GM19099 (cell line): ENCODE measurements around the gene OAS3.

ENCODE experiments used
- POLR2A ChIP-seq: IDR thresholded peaks from 3 replicates; pipeline ENCODE4 v1.6.1; 2011; ENCODE audit warnings: low read depth; ENCODE audit not compliant: insufficient read length; ENCODE audit errors: extremely low read depth

The OAS3 gene

GRCh38 chr12:112937741-112938719 is at the start of gene OAS3:
Gene OAS3, plus strand, starts transcription at chr12:112938474. Its CDS starts 57 bp downstream, at chr12:112938531.
- TF ChIP-seq POLR2A: peak; percentile 78

GRCh38 chr12:112891093-112892024 is 46.9 kb upstream of the OAS3 start:
- no peak for TF ChIP-seq POLR2A

- no peak for TF ChIP-seq POLR2A
Measured at GRCh38 chr12:112892856-112893255, 45.4 kb upstream of the OAS3 start.

- no peak for TF ChIP-seq POLR2A
Measured at GRCh38 chr12:112894128-112894527, 44.1 kb upstream of the OAS3 start.

GRCh38 chr12:112898380-112898779 is 39.9 kb upstream of the OAS3 start:
- TF ChIP-seq POLR2A: no peak

GRCh38 chr12:112900298-112901145 is 37.8 kb upstream of the OAS3 start:
- no peak for TF ChIP-seq POLR2A

- TF ChIP-seq POLR2A: no peak
Measured at GRCh38 chr12:112901271-112901670, 37.0 kb upstream of the OAS3 start.

- TF ChIP-seq POLR2A: no peak
Measured at GRCh38 chr12:112904571-112904970, 33.7 kb upstream of the OAS3 start.

- no peak for TF ChIP-seq POLR2A
Measured at GRCh38 chr12:112905451-112906089, 32.7 kb upstream of the OAS3 start.

- TF ChIP-seq POLR2A: peak; percentile 89
Measured at GRCh38 chr12:112906712-112907414, 31.4 kb upstream of the OAS3 start, which contains the start of gene OAS1. Gene OAS1, plus strand, starts transcription at chr12:112906962. Its CDS starts 78 bp downstream, at chr12:112907040.

GRCh38 chr12:112907415-112908157 is 30.7 kb upstream of the OAS3 start:
- peak; percentile 44 for TF ChIP-seq POLR2A

- no peak for TF ChIP-seq POLR2A
Measured at GRCh38 chr12:112908548-112908947, 29.7 kb upstream of the OAS3 start.

GRCh38 chr12:112909693-112910092 is 28.6 kb upstream of the OAS3 start:
- no peak for TF ChIP-seq POLR2A
